ENCODE results near the gene PNLDC1.

Gene PNLDC1, protein sequence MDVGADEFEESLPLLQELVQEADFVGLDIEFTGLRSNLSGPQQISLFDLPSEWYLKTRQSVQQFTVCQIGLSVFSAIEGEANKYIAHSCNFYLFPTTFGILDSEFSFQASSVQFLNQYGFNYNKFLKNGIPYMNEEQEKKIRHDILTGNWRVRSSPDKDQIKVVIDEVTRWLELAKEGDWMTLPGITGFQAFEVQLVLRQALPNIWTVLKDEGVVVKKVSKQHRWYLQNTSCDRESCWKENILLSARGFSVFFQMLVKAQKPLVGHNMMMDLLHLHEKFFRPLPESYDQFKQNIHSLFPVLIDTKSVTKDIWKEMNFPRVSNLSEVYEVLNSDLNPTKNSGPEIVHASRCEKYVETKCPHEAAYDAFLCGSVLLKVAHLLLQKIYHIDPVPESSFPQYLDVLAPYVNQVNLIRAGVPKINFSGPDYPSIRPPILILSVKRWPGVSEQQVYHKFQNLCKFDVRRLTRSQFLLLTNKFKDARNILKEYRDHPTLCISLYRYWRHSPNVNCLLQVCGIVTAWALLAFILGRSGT

DNA sequence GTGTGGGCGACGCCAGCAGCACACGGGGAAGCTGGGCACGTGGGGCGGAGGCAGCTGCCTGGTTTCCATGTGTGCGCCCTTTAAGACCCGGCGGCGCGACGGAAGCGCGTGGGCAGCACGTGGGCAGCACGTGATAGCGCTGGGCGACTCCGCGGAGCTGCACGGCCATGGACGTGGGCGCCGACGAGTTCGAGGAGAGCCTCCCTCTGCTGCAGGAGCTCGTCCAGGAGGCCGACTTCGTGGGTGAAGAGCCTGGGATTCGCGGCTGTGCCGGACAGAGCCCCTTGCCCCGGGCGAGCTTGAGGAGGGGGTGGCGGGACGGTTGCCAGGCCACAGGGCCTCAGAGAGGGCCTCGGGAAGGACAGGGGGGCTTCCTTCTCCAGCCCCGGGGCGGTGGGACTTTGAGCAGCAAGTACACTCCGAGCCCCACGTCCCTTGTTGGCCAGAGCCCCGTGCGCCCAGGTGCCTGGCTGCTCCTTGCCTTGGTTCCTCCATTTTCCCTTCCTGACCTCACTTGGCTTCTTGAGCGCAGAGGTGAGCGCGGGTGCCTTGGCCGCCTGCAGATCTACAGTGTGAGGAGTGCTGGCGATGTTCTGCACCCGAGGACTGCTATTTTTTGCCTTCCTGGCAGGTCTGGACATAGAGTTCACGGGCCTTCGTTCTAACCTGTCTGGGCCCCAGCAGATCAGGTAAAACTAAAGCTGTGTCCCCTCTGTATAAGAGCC is at the start of gene PNLDC1:
PNLDC1 (plus strand) TSS at position 136 of the 725 bp plus-strand sequence; CDS start at position 168, 32 bp downstream.
- H3K4me3 ChIP-seq (ENCODE audit: low read depth, low read length): no peak within 1 kb of the TSS
- TF ChIP-seq CTCF (IDR thresholded peaks at IDR 0.05; ENCODE audit: low read depth, low read length): no peak

DNA sequence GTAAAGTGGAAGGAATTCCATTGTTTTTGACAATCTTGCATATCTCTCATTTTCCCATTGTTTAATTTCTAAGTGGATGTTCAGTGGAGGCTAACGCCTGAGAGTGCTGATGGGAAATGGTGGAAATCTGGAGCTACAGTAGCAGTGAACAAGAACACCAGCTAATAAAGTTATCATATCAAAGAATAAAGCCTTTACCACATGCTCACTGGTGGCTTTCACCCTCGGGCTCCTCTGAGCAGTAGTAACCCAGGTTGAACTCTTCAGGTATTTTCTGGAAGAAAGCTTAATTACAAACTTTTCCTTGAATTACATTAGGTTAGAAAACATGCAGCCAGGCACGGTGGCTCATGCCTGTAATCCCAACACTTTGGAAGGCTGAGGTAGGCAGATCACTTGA is 48.6 kb upstream of the PNLDC1 start:
- H3K4me3 ChIP-seq (ENCODE audit: low read depth, low read length): no peak overlapping the region
- no peak for TF ChIP-seq CTCF (IDR thresholded peaks at IDR 0.05; ENCODE audit: low read depth, low read length)

GRCh38 chr6:159753081-159753872 is 46.8 kb upstream of the PNLDC1 start:
- no peak for TF ChIP-seq CTCF (IDR thresholded peaks at IDR 0.05; ENCODE audit: low read depth, low read length)
- no peak overlapping the region for H3K4me3 ChIP-seq (ENCODE audit: low read depth, low read length)

DNA sequence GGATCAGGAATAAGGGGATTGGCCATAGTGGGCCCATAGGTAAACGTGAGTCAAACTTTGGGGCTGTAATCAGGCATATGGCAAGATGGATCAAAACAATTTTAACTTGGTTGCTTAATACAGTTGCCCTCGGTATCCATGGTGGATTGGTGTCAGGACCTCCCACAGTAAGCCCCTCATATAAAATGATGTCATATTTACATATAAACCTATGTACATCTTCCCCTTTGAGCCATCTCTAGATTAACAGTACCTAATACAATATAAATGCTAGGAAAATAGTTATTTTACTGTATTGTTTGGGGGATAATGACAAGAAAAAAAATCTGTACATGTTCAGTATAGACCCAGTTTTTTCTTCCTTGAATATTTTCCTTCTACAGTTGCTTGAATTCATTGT is 45.7 kb upstream of the PNLDC1 start:
- TF ChIP-seq CTCF (IDR thresholded peaks at IDR 0.05; ENCODE audit: low read depth, low read length): no peak
- no peak overlapping the region for H3K4me3 ChIP-seq (ENCODE audit: low read depth, low read length)

GRCh38 chr6:159754959-159755914 is 44.8 kb upstream of the PNLDC1 start:
- no peak for TF ChIP-seq CTCF (IDR thresholded peaks at IDR 0.05; ENCODE audit: low read depth, low read length)
- H3K4me3 ChIP-seq (ENCODE audit: low read depth, low read length): no peak overlapping the region

- TF ChIP-seq CTCF (IDR thresholded peaks at IDR 0.05; ENCODE audit: low read depth, low read length): no peak
- H3K4me3 ChIP-seq (ENCODE audit: low read depth, low read length): no peak overlapping the region
Measured at GRCh38 chr6:159756508-159756907, 43.6 kb upstream of the PNLDC1 start.

Data from WI38 (cell line).